SK-N-SH (cell line): Measurements from ENCODE around the gene USP25. TPM values are rescaled to one million over a fixed set of nuclear protein-coding genes. Genes with fewer than 3 reads are reported as not detected.

Source experiments
- CTCF ChIA-PET: fragments of 300-600, 350-600 bp; formaldehyde crosslinking; extraction: SDS; loops from one replicate; lab custom pipeline; 2021; lab: Yijun Ruan, JAX
- POLR2A ChIA-PET: fragments of 350-600 bp; sonication (Branson Sonifier 250); formaldehyde crosslinking; extraction: SDS; loops from one replicate; lab custom pipeline; 2020; ENCODE audit warnings: antibody characterized with exemption, inconsistent platforms; lab: Yijun Ruan, JAX
- DNase-seq: peaks from one replicate; pipeline ENCODE4 v3.0.0; 2012
- H2AFZ ChIP-seq: fragments of 200-600 bp; sonication (generic); 2 replicates; pipeline ENCODE4 v1.8.1; 2016; ENCODE audit warnings: antibody characterized with exemption, mild to moderate bottlenecking, low read depth
- H3F3A ChIP-seq: fragments of 200-600 bp; sonication (generic); replicated peaks from 2 replicates; pipeline ENCODE3; 2016; ENCODE audit warnings: antibody characterized with exemption, mild to moderate bottlenecking; ENCODE audit not compliant: insufficient read depth
- H3K27ac ChIP-seq, 2 experiments: fragments of 200-500 bp in 1 of 2; fragments of 200-600 bp in 1 of 2; sonication (Bioruptor generic) in 1 of 2; sonication (generic), shearing (Covaris generic) in 1 of 2; 2 replicates each; pipeline versions ENCODE4 v1.5.1 to v1.6.1; 2014 to 2016; ENCODE audit warnings: low read depth in 2 of 2, inconsistent platforms in 1 of 2, low read length in 1 of 2, mild to moderate bottlenecking in 1 of 2, mixed read lengths in 1 of 2
- H3K27me3 ChIP-seq: fragments of 200-600 bp; sonication (generic), shearing (Covaris generic); 2 replicates; pipeline ENCODE4 v1.6.1; 2016; ENCODE audit warnings: mixed run types; ENCODE audit not compliant: insufficient read depth
- H3K36me3 ChIP-seq, 2 experiments: fragments of 200-500 bp in 1 of 2; fragments of 200-600 bp in 1 of 2; sonication (Bioruptor generic) in 1 of 2; sonication (generic) in 1 of 2; replicated peaks in 1 of 2; 2 replicates each; pipeline versions ENCODE3 to v1.5.1; 2014 to 2016; ENCODE audit warnings: low read length in 1 of 2, mild to moderate bottlenecking in 1 of 2; ENCODE audit not compliant: insufficient read depth in 2 of 2, control insufficient read depth in 1 of 2
- H3K4me1 ChIP-seq, 2 experiments: fragments of 200-500 bp in 1 of 2; fragments of 200-600 bp in 1 of 2; sonication (Bioruptor generic) in 1 of 2; sonication (generic), shearing (Covaris generic) in 1 of 2; 2 replicates each; pipeline versions ENCODE4 v1.5.1 to v1.6.1; 2014 to 2016; ENCODE audit warnings: low read depth in 1 of 2, low read length in 1 of 2, mixed run types in 1 of 2; ENCODE audit not compliant: insufficient read depth in 2 of 2, control insufficient read depth in 1 of 2
- H3K4me2 ChIP-seq: fragments of 200-600 bp; sonication (generic), shearing (Covaris generic); 2 replicates; pipeline ENCODE4 v1.6.1; 2017; ENCODE audit warnings: mixed run types
- H3K4me3 ChIP-seq, 2 experiments: fragments of 200-500 bp in 1 of 2; fragments of 200-600 bp in 1 of 2; sonication (Bioruptor generic) in 1 of 2; sonication (generic), shearing (Covaris generic) in 1 of 2; 2 replicates each; pipeline versions ENCODE4 v1.5.1 to v1.8.1; 2014 to 2016; ENCODE audit warnings: low read depth in 2 of 2, inconsistent platforms in 1 of 2, low read length in 1 of 2, mild to moderate bottlenecking in 1 of 2, mixed read lengths in 1 of 2, moderate library complexity in 1 of 2
- H3K79me2 ChIP-seq: fragments of 200-600 bp; sonication (generic); 2 replicates; pipeline ENCODE4 v1.8.1; 2017; ENCODE audit warnings: mild to moderate bottlenecking; ENCODE audit not compliant: insufficient read depth
- H3K9ac ChIP-seq: fragments of 200-600 bp; sonication (generic); 2 replicates; pipeline ENCODE4 v1.6.1; 2017; ENCODE audit warnings: mixed run types
- H3K9me2 ChIP-seq: fragments of 200-600 bp; sonication (generic); 2 replicates; pipeline ENCODE4 v1.6.1; 2017; ENCODE audit warnings: mixed run types
- H3K9me3 ChIP-seq: fragments of 200-600 bp; sonication (generic); 2 replicates; pipeline ENCODE4 v1.6.1; 2017; ENCODE audit warnings: mixed run types, mild to moderate bottlenecking, moderate library complexity
- H4K20me1 ChIP-seq: fragments of 200-600 bp; sonication (generic); 2 replicates; pipeline ENCODE4 v1.6.1; 2017; ENCODE audit warnings: mild to moderate bottlenecking, mixed run types; ENCODE audit not compliant: insufficient read depth
- EP300 ChIP-seq, 2 experiments: IDR thresholded peaks; 2 replicates each; pipeline versions ENCODE4 v1.4.0 to v1.6.1; 2012; ENCODE audit warnings: borderline replicate concordance in 1 of 2, low read depth in 1 of 2, low read length in 1 of 2
- EZH2phosphoT487 ChIP-seq: fragments of 200-600 bp; sonication (generic); IDR thresholded peaks from 2 replicates; pipeline ENCODE4 v1.6.1; 2017; ENCODE audit warnings: low read depth, mixed run types, mild to moderate bottlenecking, antibody characterized with exemption, moderate library complexity, borderline replicate concordance
- FOSL2 ChIP-seq: IDR thresholded peaks from 2 replicates; pipeline ENCODE4 v1.4.0; 2012; ENCODE audit warnings: low read depth, mild to moderate bottlenecking, moderate library complexity, borderline replicate concordance
- FOXM1 ChIP-seq: IDR thresholded peaks from 2 replicates; pipeline ENCODE4 v1.4.0; 2012; ENCODE audit warnings: low read depth, mild to moderate bottlenecking
- GABPA ChIP-seq: IDR thresholded peaks from 2 replicates; pipeline ENCODE4 v1.4.0; 2012; ENCODE audit warnings: low read depth, mild to moderate bottlenecking
- GATA2 ChIP-seq: sonication (generic); formaldehyde crosslinking; IDR thresholded peaks from 2 replicates; pipeline ENCODE4 v1.5.0; 2020; ENCODE audit warnings: mild to moderate bottlenecking, missing genetic modification reagents
- MEF2A ChIP-seq: IDR thresholded peaks from 2 replicates; pipeline ENCODE4 v1.4.0; 2012; ENCODE audit warnings: low read depth, borderline replicate concordance
- RAD21 ChIP-seq: IDR thresholded peaks from 2 replicates; pipeline ENCODE4 v1.6.1; 2012; ENCODE audit warnings: mild to moderate bottlenecking, low read length
- RXRA ChIP-seq: IDR thresholded peaks from 2 replicates; pipeline ENCODE4 v1.4.0; 2012; ENCODE audit warnings: low read depth, mild to moderate bottlenecking, borderline replicate concordance
- SMC3 ChIP-seq: IDR thresholded peaks from 2 replicates; pipeline ENCODE4 v1.6.1; 2012; ENCODE audit warnings: low read depth, low read length, improper control_type of control experiment
- TAF1 ChIP-seq: IDR thresholded peaks from 2 replicates; pipeline ENCODE4 v1.6.1; 2012; ENCODE audit warnings: low read depth, mild to moderate bottlenecking, low read length, moderate library complexity, borderline replicate concordance
- WGBS: methylation state at CpG from one replicate; pipeline ENCODE4 v1.1.6; 2017; ENCODE audit warnings: low lambda C conversion rate; 5-methylcytosine and 5-hydroxymethylcytosine counted together
- polyA plus RNA-seq, 3 experiments: library from polyadenylated mRNA; depleted of rRNA; stranded (reverse); fragments of >200 nt; gene quantifications; 2 replicates each; pipeline ENCODE4 v1.2.3, GENCODE V29; 2012
- TF ChIP-seq, protein P1 (sequence below): fragments of 200-600 bp; sonication (generic); IDR thresholded peaks from 2 replicates; pipeline ENCODE4 v1.6.1; 2017; ENCODE audit warnings: antibody characterized with exemption, mild to moderate bottlenecking, moderate library complexity
- TF ChIP-seq, protein P2 (sequence below): IDR thresholded peaks from 2 replicates; pipeline ENCODE4 v1.4.0; 2012; ENCODE audit warnings: low read depth, borderline replicate concordance
- TF ChIP-seq, protein P3 (sequence below): IDR thresholded peaks from 2 replicates; pipeline ENCODE4; 2012

USP25 gene
- polyA plus RNA-seq, 1 of the 3 experiments (the other 2 are of a cell fraction): 4.6 TPM

DNA sequence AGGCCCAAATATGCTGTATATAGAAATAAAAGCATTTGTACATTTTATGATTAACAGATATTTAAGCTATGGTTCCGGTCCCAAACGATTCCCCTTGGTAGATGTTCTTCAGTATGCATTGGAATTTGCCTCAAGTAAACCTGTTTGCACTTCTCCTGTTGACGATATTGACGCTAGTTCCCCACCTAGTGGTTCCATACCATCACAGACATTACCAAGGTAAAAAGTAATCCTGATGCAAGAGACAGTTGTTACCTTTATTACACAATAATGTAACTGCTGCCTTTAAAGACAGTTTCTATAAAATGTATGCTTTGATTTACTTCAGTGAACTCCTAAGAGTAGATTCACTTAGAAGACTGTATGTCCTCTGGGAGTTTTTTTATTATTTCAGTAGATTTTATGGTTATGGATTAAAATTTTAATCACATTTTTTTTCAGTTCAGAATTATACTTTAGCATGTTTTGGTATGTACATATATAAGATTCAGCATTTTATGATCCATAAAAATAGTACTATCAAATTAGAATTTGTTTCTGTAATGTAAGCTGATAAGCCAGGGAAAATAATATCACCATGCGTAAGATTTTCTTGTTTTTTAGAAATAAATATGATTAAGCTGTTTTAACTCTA lies 96.5 kb downstream of the USP25 start:
- peaks cover 8 to 21% of the 10 kb centered on the region in 2 experiments for H3K36me3 ChIP-seq
- H3F3A ChIP-seq: no peaks in the 10 kb centered on the region
- H3K9me2 ChIP-seq: no peaks in the 10 kb centered on the region
- no peak overlapping the region; a peak in 1 of 4 replicates for H3K4me3 ChIP-seq
- no peaks in the 10 kb centered on the region for H3K27me3 ChIP-seq
- no peaks in the 10 kb centered on the region for H3K79me2 ChIP-seq
- ChIA-PET POLR2A (no interaction called here), CTCF (interaction anchor here (0.6 to 1.1 kb wide), 6 partner anchors 8 to 1455 kb away, joined by 3 to 4 read pairs (median 3); no protein-coding TSS in a partner anchor)
- no peak overlapping the region for H3K9ac ChIP-seq
- peak; percentile 17 for DNase-seq
- no peak overlapping the region for H3K4me2 ChIP-seq
- 76% methylated on average over 5 of the region's 5 CpGs for WGBS
- peak; percentile 76 for TF ChIP-seq RAD21
- TF ChIP-seq, protein P1, sequence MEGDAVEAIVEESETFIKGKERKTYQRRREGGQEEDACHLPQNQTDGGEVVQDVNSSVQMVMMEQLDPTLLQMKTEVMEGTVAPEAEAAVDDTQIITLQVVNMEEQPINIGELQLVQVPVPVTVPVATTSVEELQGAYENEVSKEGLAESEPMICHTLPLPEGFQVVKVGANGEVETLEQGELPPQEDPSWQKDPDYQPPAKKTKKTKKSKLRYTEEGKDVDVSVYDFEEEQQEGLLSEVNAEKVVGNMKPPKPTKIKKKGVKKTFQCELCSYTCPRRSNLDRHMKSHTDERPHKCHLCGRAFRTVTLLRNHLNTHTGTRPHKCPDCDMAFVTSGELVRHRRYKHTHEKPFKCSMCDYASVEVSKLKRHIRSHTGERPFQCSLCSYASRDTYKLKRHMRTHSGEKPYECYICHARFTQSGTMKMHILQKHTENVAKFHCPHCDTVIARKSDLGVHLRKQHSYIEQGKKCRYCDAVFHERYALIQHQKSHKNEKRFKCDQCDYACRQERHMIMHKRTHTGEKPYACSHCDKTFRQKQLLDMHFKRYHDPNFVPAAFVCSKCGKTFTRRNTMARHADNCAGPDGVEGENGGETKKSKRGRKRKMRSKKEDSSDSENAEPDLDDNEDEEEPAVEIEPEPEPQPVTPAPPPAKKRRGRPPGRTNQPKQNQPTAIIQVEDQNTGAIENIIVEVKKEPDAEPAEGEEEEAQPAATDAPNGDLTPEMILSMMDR: peak; percentile 64
- TF ChIP-seq GATA2 (CRISPR knock-in tag): no peak
- TF ChIP-seq SMC3: peak; percentile 57
- TF ChIP-seq, protein P2, sequence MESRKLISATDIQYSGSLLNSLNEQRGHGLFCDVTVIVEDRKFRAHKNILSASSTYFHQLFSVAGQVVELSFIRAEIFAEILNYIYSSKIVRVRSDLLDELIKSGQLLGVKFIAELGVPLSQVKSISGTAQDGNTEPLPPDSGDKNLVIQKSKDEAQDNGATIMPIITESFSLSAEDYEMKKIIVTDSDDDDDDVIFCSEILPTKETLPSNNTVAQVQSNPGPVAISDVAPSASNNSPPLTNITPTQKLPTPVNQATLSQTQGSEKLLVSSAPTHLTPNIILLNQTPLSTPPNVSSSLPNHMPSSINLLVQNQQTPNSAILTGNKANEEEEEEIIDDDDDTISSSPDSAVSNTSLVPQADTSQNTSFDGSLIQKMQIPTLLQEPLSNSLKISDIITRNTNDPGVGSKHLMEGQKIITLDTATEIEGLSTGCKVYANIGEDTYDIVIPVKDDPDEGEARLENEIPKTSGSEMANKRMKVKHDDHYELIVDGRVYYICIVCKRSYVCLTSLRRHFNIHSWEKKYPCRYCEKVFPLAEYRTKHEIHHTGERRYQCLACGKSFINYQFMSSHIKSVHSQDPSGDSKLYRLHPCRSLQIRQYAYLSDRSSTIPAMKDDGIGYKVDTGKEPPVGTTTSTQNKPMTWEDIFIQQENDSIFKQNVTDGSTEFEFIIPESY: no peak
- H3K9me3 ChIP-seq: no peaks in the 10 kb centered on the region
- no peak overlapping the region for H2AFZ ChIP-seq
- peaks cover 0 to under 1% of the 10 kb centered on the region in 2 experiments; a peak in 3 of 4 replicates for H3K4me1 ChIP-seq
- H4K20me1 ChIP-seq: no peaks in the 10 kb centered on the region
- H3K27ac ChIP-seq: no peak overlapping the region

DNA sequence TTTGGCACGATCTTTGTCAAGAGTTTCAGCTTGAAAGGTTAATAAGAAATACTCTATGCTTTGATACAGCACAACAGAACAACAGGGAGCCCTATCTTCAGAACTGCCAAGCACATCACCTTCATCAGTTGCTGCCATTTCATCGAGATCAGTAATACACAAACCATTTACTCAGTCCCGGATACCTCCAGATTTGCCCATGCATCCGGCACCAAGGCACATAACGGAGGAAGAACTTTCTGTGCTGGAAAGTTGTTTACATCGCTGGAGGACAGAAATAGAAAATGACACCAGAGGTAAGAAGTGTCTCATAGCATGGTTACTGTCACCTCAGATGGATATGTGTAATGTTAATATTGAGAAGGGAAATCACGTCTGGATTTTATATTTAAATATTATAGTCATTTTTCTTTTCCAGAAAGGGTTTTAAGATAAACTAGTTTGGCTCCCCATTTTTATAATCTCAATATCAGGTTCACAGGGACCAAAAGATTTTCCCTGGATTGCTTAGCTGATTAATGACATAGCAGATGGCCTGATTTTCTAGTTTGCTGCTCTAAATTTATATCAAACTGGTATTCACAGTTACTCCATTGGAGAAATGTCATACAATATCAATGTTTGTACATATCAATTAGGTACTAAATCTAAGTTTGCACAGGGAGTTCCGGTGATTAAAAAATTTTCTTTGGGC lies 97.3 kb downstream of the USP25 start:
- Histone ChIP-seq H3K27ac (no peak overlapping the region), H3K79me2 (no peaks in the 10 kb centered on the region), H2AFZ (no peak overlapping the region), H4K20me1 (no peaks in the 10 kb centered on the region), H3F3A (no peaks in the 10 kb centered on the region), H3K9me3 (no peaks in the 10 kb centered on the region), H3K9ac (no peak overlapping the region), H3K4me3 (no peak overlapping the region), H3K4me1 (no peaks in the 10 kb centered on the region; a peak in 2 of 4 replicates), H3K4me2 (no peak overlapping the region), H3K9me2 (no peaks in the 10 kb centered on the region), H3K36me3 (peaks cover 11 to 22% of the 10 kb centered on the region in 2 experiments), H3K27me3 (no peaks in the 10 kb centered on the region)
- POLR2A ChIA-PET: no interaction called here
- TF ChIP-seq FOSL2: no peak
- no peak for TF ChIP-seq RXRA
- TF ChIP-seq, protein P1: no peak
- no peak for TF ChIP-seq GABPA
- TF ChIP-seq MEF2A: no peak
- TF ChIP-seq, protein P3, sequence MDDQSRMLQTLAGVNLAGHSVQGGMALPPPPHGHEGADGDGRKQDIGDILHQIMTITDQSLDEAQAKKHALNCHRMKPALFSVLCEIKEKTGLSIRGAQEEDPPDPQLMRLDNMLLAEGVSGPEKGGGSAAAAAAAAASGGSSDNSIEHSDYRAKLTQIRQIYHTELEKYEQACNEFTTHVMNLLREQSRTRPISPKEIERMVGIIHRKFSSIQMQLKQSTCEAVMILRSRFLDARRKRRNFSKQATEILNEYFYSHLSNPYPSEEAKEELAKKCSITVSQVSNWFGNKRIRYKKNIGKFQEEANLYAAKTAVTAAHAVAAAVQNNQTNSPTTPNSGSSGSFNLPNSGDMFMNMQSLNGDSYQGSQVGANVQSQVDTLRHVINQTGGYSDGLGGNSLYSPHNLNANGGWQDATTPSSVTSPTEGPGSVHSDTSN: no peak
- TF ChIP-seq EP300 (IDR thresholded peaks at IDR 0.05; ENCODE audit: borderline replicate concordance in 1 of 2, low read depth in 1 of 2, low read length in 1 of 2): no peak
- no peak for TF ChIP-seq FOXM1
- no peak for TF ChIP-seq TAF1
- TF ChIP-seq EZH2phosphoT487: no peak
- DNase-seq: no peak
- WGBS: 91% methylated on average over 8 of the region's 8 CpGs
- CTCF ChIA-PET: interaction anchor here (0.6 to 1.1 kb wide), 5 partner anchors 9 to 1455 kb away, joined by 3 to 4 read pairs (median 3); no protein-coding TSS in a partner anchor
